Measurements from ENCODE around the gene HIF1A.
"Not testable (repeated sequence)": the region's sequence is repeated elsewhere in the genome, so short reads cannot be mapped to it uniquely, and the experiment has no call there.

HIF1A gene

DNA sequence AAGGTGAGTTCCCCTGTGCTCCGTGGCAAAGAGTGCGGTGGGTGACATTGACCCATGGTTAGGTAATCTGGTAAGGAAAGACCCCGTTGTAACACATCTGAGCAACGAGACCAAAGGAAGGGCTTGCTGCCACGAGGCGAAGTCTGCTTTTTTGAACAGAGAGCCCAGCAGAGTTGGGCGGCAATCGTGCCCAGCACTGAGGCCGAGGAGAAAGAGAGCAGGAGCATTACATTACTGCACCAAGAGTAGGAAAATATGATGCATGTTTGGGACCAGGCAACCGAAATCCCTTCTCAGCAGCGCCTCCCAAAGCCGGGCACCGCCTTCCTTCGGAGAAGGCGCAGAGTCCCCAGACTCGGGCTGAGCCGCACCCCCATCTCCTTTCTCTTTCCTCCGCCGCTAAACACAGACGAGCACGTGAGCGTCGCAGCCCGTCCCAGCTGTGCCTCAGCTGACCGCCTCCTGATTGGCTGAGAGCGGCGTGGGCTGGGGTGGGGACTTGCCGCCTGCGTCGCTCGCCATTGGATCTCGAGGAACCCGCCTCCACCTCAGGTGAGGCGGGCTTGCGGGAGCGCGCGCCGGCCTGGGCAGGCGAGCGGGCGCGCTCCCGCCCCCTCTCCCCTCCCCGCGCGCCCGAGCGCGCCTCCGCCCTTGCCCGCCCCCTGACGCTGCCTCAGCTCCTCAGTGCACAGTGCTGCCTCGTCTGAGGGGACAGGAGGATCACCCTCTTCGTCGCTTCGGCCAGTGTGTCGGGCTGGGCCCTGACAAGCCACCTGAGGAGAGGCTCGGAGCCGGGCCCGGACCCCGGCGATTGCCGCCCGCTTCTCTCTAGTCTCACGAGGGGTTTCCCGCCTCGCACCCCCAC is at the start of gene HIF1A:
HIF1A (plus strand) TSS at position 684 of the 865 bp plus-strand sequence. CDS start 292 bp downstream, outside the sequence.
- FAIRE-seq (peak; percentile 99), DNase-seq (ENCODE audit: low spot score) (peak; percentile 100)

DNA sequence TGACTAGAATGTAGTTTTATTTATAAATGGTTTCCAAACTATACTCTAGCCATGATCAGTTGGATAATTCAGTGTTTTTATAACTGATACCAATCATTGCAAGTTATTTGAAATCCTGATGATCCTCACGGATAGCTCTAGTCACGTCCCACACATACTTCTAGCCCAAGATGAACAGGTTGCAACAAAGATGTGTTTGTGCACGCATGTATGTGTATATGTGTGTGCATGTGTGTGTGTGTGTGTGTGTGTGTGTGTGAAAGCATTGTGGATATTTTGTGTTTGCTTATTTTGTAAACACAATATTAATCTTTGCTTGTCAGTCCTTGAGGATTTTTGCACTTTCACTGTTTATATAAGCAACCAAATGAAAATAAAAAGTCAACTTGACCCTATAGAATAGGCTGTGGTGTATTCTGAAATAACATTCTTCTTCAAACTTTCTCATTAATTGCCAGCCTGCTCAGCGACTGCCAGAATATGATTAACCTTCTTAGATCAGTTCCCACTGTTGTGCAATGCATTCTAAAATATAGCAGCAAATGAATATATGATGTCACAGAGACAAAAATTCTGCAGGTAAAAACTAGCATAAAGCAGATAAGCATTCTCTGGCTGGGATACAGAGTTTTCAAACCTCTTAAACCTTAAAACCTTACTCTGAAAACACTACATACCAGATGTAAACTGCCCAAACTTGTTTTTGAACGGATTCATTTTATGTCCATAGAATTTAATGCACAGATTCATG is 48.8 kb upstream of the HIF1A start:
- FAIRE-seq (peak; percentile 97), DNase-seq (ENCODE audit: low spot score) (no peak)

DNA sequence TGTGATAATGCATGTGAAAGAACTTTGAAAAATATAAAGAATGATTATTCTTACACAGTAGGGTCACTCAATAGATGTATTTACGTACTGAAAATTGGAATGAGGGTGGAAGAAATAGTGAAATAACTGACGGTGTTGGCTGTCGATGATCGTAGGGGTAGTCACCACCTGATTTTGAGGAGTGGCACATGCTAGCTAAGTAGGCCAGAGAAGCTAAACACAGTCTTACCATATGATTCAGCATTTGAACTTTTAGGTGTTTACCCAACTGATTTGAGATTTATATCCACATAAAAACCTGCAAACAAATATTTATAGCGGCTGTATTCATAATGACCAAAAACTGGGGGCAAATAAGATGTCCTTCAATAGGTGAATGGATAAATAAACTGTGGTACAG is 47.6 kb upstream of the HIF1A start:
- DNase-seq (ENCODE audit: low spot score) = no peak
- peak; percentile 85 for FAIRE-seq

DNA sequence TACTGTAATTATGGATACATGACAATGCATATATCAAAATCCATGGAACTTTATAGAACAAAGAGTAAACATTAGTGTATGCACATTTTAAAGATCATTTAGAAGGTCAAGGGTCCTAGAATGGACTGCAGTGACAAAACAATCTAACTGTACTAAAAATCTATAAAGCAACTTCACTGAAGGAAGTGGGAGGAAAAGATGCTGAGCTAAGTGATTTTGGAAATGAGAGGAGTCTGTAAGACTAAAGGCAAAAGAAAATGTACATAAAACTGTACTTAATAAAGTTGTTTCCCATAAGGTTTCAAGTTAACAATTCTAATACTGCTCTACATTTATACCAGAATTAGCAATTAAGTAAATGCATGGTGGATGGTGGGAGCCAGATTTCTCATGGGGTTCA is 46.9 kb upstream of the HIF1A start:
- FAIRE-seq (peak; percentile 67), DNase-seq (ENCODE audit: low spot score) (no peak)

DNA sequence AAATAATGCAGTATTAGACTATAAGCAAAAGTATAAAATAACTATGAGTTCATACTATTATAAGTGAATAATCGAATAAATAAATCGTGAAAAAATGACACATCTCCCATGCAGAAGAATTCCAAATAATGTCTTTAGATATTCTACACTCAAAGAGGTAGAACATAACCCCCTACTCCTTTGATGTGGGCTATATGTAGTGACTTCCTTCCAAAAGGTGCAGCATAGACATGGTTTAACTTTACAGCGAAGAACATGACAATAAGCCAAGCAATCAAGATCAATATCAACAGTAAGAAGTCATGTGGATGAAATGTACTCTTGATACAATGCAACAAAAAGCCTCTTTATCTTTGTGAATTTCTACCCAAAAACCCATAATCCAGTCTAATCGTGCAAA is 46.0 kb upstream of the HIF1A start:
- peak; percentile 90 for FAIRE-seq

DNA sequence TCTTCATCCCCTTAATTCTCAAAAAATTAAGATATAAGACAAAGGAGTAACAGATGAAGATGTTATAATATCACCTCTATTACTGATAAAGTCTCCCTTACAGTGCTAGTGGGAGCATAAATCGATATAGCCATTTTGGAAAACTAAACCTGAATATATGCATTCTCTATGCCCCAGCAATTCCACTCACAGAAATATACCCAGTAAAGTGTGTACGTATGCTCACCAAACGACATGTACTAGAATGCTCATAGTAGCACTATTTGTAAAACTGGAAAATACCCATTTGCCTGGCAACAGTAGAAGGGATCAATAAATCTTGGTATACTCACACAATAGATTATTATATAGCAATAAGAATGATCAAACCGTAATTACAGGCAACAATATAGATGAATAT is 44.0 kb upstream of the HIF1A start:
- FAIRE-seq = no peak

More for the DNA sequence above, 46.0 kb upstream of the HIF1A start:
- no peak for DNase-seq (ENCODE audit: low spot score)

DNA sequence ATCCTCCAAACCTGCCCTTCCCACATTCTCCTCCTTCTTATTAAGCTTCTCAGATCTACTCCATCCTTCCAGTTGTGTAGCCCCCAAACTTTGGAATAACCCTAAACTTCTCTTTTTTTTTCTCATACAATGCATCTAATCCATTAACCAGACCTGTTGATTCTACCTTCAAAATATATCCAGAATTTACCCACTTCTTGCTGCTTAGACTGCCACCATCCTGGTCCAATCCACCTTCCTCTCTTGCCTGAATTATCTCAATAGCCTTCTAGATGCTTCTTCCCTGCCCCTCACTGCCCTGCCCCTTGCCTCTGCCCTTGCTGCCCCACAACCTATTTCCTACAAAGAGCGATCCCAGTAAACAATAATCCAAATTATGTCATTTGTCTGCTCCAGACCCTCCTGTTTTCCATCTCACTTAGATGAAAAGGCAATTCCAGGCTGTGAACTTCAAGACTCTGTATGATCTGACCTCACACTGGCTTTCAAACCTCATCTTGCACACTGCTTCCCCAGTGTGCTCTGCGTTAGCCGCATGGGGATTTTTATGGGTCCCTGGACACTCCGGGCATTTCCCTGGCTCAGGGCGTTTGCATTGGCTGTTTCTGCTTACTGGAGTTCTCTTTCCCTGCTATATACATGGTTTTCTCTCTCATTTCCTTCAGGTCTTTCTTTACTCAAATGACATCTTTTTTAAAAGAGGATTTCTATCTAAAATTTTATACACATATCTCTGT is 42.6 kb upstream of the HIF1A start:
- peak; percentile 74 for FAIRE-seq
- no peak for DNase-seq (ENCODE audit: low spot score)

More for the DNA sequence above, 44.0 kb upstream of the HIF1A start:
- DNase-seq (ENCODE audit: low spot score) = no peak

DNA sequence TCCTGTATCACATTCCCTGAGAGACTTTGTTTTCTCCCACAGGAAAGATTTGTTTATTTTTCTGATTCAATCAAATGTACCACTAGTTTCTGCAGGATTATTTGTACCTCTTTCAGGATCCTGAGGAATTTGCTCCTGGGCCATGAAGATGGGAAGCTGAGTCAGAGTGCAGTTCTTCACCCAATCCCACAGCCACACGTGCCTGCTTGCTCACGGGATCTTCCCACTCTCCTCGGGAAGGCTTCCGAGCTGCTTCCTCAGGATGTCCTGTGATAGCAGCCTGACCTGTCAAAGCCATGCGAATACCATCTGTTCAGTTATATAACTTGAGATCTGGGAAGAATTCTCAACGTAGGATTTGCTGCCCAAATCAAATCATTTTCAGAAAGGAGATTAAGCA is 41.8 kb upstream of the HIF1A start:
- DNase-seq (ENCODE audit: low spot score) = no peak
- peak; percentile 68 for FAIRE-seq

DNA sequence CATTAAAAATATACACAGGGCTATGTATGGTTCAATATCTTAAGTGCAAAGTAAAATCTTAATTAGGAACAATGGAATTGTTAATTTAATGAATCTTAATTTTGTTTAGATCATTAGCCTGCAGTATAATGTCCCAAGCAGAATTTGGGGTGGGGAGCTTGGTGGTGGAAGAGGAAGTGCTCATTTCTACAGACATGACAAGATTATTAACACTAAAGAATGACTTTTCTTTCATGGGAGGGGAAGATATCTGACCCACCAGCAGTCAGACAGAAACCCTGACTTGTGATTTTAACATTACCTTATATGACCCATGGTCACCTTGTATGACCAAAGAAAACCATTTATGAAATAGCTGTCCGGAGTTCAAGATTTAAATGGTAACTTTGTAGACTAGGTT is 41.3 kb upstream of the HIF1A start:
- no peak for FAIRE-seq
- no peak for DNase-seq (ENCODE audit: low spot score)

DNA sequence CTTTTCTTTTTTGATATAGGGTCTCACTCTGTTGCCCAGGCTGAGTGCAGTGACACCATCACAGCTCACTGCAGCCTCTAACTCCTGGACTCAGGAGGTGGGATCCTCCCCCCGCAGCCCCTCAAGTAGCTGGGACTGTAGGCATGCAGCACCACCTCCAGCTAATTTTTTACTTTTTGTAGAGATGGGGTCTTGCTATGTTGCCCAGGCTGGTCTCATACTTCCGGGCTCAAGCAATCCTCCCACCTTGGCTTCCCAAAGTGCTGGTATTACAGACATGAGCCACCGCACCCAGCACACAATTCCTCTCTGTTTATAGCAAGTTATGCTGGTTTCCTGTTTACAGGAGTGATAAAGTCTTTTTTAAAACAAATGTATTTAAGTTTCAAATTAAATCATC is 39.5 kb upstream of the HIF1A start:
- no peak for DNase-seq (ENCODE audit: low spot score)
- no peak for FAIRE-seq

DNA sequence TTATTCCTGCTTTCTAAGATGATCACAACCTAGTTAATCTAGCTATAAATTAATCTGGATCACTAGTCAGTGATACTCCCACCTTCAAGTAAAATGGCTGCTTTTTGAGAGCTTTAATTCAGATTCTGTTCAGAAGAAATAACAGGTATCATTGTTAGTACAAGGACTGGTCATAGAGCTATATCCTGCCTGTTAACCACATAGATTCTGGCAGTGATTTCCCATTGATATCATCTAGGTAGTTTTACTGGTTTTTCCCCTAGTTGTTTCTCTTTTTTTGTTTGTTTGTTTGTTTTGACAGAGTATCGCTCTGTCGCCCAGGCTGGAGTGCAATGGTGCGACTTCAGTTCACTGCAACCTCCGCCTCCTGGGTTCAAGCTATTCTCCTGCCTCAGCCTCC is 39.0 kb upstream of the HIF1A start:
- FAIRE-seq (peak; percentile 9), DNase-seq (ENCODE audit: low spot score) (no peak)

DNA sequence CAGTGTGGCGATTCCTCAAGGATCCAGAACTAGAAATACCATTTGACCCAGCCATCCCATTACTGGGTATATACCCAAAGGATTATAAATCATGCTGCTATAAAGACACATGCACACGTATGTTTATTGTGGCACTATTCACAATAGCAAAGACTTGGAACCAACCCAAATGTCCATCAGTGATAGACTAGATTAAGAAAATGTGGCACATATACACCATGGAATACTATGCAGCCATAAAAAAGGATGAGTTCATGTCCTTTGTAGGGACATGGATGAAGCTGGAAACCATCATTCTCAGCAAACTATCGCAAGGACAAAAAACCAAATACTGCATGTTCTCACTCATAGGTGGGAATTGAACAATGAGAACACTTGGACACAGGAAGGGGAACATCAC is 37.2 kb upstream of the HIF1A start:
- DNase-seq (ENCODE audit: low spot score); FAIRE-seq: not testable (repeated sequence)

DNA sequence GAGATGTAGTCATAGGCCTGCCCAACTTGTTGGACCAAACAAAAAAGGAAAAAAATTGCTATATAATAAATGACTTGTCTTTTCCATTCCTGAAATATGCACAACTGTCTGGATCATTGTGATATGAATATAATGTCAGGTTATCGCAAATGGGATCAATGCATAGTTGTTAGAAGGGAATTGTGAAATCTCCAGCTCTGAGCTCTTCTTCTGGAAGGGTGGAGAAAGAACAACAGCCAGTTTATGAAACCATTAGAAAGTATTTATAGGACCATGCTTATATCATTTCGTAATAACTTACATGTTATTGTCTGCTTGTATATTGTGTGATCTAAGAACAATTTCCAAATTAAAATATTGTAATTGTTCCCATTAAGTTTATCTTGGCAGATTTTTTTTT is 35.7 kb upstream of the HIF1A start:
- DNase-seq (ENCODE audit: low spot score) = no peak
- FAIRE-seq = no peak

DNA sequence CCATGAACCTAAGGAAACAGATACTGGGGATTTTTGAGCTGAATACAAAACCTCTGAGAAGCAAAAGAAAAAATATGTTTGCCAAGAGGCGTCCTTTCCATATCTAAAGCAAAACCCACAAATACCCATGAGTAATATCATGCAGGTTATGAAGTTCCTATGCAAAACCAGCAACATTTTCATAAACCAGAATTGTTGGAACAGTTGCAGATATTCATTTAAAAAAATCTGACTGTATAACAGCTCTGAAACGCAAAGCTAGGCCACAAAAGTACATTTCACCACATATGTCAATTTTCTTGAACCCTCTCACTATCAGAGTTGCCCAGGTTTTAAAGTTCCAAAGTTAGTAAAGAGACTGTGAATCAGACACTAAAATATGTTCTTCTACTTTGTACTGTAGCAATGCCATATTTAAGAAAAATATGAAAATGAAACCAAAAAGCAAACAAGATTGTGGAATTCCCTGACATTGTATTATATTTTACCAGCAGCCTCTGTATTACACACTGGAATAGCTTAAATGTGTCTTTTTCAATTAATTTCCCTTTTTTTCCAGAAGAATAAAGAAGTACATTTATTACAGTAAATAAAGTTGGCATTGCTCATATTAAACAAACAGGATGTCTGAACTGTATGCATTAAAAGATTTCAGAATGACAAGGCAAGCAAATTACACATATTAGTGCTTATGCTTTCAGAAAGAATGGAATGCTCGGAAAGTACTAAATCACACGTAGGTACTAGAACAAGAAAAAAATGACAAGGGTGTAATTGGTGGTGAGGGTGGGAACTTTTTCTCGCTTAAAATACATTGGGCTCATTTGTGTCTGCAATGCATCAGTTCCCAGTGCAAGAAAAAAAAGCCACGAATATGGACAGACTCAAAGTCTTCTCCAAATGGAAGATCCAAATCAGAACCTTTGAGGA is 33.6 kb upstream of the HIF1A start:
- no peak for DNase-seq (ENCODE audit: low spot score)
- FAIRE-seq = peak; percentile 40

DNA sequence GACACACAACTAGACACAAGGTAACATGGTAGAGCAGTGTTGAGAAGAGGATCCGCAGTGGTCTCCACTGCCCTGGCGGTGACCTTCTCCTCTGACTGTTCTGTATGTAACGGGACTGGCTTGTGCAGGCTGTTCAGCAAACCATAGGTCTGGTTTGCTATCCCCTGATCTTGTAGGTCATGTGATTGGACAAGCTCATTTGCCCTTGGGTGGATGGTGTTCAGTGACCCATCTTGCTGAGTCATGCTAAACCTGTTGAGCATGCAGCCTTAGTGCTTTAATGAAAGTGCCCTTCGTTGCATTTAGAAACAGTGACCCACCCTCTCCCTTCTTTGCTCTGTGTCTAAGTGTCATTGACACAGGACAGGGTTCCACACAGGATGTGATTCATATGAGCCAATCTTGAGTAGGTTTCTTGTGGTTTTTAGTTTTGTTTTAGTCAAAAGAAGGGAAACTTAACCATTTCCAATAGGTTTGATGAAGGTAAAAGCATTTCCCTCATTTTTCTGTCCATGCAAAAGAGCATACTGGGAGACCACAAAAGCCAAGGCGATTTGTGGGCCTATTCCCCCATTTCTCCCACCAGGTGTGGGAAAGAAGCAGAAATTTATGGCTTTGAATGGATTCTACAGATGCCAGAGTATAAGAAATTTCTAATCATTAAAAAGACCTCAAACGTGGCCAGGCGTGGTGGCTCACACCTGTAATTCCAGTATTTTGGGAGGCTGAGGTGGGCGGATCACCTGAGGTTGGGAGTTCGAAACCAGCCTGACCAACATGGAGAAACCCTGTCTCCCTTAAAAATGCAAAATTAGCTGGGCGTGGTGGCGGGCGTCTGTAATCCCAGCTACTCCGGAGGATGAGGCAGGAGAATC is 32.6 kb upstream of the HIF1A start:
- FAIRE-seq = peak; percentile 92
- DNase-seq (ENCODE audit: low spot score) = peak; percentile 66

DNA sequence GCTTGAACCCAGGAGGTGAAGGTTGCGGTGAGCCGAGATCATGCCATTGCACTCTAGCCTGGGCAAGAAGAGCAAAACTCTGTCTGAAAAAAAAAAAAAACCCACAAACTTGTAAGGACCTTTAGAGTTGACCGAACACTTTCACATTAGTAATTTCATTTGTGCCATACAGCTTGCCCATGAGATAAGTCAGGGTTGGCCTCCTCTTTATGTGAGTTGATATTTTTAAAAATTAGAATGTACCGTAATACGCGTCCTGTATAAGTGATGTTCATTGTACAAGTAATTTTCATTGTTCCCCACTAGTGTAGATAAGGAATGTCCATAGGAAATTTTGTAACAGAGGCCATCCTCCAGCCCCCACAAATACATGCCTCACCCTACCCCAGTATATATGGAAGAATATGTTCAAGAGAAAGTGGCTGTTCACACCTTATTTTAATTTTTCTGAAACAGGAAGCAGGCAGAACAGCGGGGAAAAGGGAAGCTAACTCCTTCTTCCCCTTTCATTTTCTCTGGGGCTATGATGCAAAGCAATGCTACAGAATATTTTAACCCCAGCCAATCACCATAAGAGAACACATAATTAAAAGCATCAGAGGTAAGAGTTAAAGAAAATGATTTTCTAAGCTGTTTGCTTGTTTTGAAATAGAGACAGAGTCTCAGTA is 31.9 kb upstream of the HIF1A start:
- FAIRE-seq (no peak), DNase-seq (ENCODE audit: low spot score) (no peak)

DNA sequence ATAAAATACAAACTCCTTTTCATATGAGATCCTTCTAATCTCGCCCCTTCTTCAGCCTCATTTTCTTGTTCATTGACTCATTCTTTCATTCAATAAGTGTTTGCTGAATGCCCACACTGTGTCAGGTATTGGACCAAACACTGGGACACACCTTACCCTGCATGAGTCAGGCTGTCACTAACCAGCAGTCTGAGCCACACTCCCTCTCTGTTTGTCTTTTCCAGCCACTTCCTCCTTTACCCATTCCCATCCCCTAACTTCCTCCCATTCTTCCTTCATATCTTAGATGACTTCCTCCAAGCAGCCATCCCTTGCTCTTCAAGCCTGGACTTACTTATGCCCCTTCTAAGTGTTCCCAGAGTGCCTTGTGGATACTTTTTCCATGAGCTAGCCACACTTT is 27.0 kb upstream of the HIF1A start:
- FAIRE-seq (peak; percentile 93), DNase-seq (ENCODE audit: low spot score) (no peak)

DNA sequence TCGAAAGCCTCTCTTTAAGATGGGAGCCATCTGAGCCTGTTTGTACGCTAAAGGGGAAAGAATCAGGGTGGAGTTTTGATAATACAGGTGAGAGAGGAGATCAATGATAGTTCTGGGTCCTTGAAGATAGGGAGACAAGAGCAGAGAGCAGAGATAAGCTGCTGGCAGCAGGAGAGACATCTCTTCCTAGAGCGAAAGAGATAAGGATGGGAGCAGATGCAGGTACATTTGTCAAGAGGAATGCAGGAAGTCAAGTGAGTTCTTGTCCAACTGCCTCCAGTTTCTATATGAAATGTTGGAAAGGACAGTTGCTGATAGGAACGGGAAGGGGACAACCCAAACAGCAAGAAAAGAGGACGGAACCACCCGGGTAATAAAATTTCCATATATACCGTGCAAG is 24.7 kb upstream of the HIF1A start:
- DNase-seq (ENCODE audit: low spot score) (no peak), FAIRE-seq (no peak)

DNA sequence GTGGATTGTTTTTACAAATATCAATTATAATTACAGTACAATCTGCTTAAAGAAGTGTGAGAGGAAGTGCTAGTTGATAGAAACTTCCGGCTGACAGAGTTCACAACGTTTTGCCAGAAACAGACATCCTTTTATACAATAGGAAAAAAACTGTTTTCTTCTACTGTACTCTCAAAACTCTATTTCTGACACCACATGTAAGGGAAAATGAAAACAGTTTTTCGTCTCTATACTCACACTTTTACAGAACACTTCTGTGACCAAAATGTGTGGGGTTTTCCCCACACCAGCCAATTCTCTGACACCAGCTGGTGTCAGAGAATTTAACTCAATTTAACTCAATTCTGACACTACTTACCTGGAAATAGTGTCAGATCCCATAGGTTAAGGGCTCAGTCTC is 24.2 kb upstream of the HIF1A start:
- DNase-seq (ENCODE audit: low spot score) (no peak), FAIRE-seq (no peak)
